Measurements from ENCODE around the gene SPARCL1.

DNA sequence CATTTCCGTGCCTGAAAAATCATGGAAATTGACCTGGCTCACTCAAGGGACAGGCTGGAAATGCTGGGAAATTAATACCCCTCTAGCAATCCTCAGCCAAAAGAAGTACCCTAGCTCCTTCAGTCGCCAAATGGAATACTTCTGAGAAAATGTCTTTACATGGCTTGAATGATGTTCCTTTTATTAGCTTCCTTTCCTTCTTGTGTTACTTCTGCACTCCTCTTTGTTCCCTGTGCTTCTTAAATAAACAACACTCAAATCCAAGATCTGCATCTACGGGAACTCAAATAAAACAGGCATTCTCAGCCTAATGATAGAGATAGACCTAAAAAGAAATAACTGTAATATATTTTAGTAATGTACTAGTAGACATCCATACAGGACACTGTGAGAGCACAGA is 36.1 kb downstream of the SPARCL1 start:
- TF ChIP-seq, protein P1, sequence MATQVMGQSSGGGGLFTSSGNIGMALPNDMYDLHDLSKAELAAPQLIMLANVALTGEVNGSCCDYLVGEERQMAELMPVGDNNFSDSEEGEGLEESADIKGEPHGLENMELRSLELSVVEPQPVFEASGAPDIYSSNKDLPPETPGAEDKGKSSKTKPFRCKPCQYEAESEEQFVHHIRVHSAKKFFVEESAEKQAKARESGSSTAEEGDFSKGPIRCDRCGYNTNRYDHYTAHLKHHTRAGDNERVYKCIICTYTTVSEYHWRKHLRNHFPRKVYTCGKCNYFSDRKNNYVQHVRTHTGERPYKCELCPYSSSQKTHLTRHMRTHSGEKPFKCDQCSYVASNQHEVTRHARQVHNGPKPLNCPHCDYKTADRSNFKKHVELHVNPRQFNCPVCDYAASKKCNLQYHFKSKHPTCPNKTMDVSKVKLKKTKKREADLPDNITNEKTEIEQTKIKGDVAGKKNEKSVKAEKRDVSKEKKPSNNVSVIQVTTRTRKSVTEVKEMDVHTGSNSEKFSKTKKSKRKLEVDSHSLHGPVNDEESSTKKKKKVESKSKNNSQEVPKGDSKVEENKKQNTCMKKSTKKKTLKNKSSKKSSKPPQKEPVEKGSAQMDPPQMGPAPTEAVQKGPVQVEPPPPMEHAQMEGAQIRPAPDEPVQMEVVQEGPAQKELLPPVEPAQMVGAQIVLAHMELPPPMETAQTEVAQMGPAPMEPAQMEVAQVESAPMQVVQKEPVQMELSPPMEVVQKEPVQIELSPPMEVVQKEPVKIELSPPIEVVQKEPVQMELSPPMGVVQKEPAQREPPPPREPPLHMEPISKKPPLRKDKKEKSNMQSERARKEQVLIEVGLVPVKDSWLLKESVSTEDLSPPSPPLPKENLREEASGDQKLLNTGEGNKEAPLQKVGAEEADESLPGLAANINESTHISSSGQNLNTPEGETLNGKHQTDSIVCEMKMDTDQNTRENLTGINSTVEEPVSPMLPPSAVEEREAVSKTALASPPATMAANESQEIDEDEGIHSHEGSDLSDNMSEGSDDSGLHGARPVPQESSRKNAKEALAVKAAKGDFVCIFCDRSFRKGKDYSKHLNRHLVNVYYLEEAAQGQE (IDR thresholded peaks at IDR 0.05; ENCODE audit: low read depth, low read length) = no peak
- no peak for TF ChIP-seq RAD21 (IDR thresholded peaks at IDR 0.05; ENCODE audit: insufficient read depth, low read depth, low read length)
- no peak for TF ChIP-seq GABPA (IDR thresholded peaks at IDR 0.05; ENCODE audit: low read depth)
- no peak for TF ChIP-seq JUND (IDR thresholded peaks at IDR 0.05; ENCODE audit: low read depth, low read length)
- TF ChIP-seq, protein P2, sequence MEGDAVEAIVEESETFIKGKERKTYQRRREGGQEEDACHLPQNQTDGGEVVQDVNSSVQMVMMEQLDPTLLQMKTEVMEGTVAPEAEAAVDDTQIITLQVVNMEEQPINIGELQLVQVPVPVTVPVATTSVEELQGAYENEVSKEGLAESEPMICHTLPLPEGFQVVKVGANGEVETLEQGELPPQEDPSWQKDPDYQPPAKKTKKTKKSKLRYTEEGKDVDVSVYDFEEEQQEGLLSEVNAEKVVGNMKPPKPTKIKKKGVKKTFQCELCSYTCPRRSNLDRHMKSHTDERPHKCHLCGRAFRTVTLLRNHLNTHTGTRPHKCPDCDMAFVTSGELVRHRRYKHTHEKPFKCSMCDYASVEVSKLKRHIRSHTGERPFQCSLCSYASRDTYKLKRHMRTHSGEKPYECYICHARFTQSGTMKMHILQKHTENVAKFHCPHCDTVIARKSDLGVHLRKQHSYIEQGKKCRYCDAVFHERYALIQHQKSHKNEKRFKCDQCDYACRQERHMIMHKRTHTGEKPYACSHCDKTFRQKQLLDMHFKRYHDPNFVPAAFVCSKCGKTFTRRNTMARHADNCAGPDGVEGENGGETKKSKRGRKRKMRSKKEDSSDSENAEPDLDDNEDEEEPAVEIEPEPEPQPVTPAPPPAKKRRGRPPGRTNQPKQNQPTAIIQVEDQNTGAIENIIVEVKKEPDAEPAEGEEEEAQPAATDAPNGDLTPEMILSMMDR (IDR thresholded peaks at IDR 0.05 in 2 of 3, conservative IDR thresholded peaks at IDR 0.05 in 1 of 3; ENCODE audit: control insufficient read depth in 2 of 3, extremely low read depth in 1 of 3, insufficient read depth in 1 of 3, low read depth in 3 of 3, low read length in 3 of 3) = no peak
- TF ChIP-seq NR2C2 (IDR thresholded peaks at IDR 0.05; ENCODE audit: borderline replicate concordance, control insufficient read depth, insufficient read length, low read depth) = no peak
- no peak for TF ChIP-seq POLR2A (IDR thresholded peaks at IDR 0.05; ENCODE audit: low read depth, low read length)
- TF ChIP-seq CBX3 (IDR thresholded peaks at IDR 0.05; ENCODE audit: borderline replicate concordance, low read depth) = no peak
- TF ChIP-seq, protein P3, sequence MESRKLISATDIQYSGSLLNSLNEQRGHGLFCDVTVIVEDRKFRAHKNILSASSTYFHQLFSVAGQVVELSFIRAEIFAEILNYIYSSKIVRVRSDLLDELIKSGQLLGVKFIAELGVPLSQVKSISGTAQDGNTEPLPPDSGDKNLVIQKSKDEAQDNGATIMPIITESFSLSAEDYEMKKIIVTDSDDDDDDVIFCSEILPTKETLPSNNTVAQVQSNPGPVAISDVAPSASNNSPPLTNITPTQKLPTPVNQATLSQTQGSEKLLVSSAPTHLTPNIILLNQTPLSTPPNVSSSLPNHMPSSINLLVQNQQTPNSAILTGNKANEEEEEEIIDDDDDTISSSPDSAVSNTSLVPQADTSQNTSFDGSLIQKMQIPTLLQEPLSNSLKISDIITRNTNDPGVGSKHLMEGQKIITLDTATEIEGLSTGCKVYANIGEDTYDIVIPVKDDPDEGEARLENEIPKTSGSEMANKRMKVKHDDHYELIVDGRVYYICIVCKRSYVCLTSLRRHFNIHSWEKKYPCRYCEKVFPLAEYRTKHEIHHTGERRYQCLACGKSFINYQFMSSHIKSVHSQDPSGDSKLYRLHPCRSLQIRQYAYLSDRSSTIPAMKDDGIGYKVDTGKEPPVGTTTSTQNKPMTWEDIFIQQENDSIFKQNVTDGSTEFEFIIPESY (IDR thresholded peaks at IDR 0.05) = no peak

All from GM12878 (cell line).